Tibial nerve (tissue), 4 donors: Measurements from ENCODE around the gene VEGFB. TPM values are rescaled to one million over a fixed set of nuclear protein-coding genes. Genes with fewer than 3 reads are reported as not detected.

ENCODE experiments used
- DNase-seq, 2 donors: peaks; one replicate each; pipeline ENCODE4 v3.0.0-alpha.2; 2019; ENCODE audit warnings: low spot score in 2 of 2
- H3K27ac ChIP-seq, 4 donors: fragments of 200-600 bp; sonication (generic) in 3 of 4; one replicate each; pipeline ENCODE4 v1.5.1; 2017 to 2019; ENCODE audit warnings: mild to moderate bottlenecking in 1 of 4
- H3K27me3 ChIP-seq, 2 donors: fragments of 200-600 bp; sonication (generic) in 1 of 2; one replicate each; pipeline versions ENCODE4 v1.5.1 to v1.6.0; 2017 to 2019
- H3K36me3 ChIP-seq, 3 donors: fragments of 200-600 bp; sonication (generic); one replicate each; pipeline ENCODE4 v1.5.1; 2018 to 2019
- H3K4me1 ChIP-seq, 4 donors: fragments of 200-600 bp; sonication (generic) in 3 of 4; one replicate each; pipeline ENCODE4 v1.5.1; 2017 to 2019
- H3K4me3 ChIP-seq, 4 donors: fragments of 200-600 bp; sonication (generic) in 3 of 4; one replicate each; pipeline ENCODE4 v1.5.1; 2017 to 2019; ENCODE audit warnings: mild to moderate bottlenecking in 1 of 4, moderate library complexity in 1 of 4
- H3K9me3 ChIP-seq, 4 donors: fragments of 200-600 bp; sonication (generic) in 3 of 4; one replicate each; pipeline ENCODE4 v1.5.1; 2017 to 2019
- EP300 ChIP-seq, 2 donors: sonication (generic); formaldehyde crosslinking; IDR thresholded peaks; one replicate each; pipeline ENCODE4 v1.6.1; 2017; ENCODE audit warnings: antibody characterized with exemption in 2 of 2, mild to moderate bottlenecking in 1 of 2
- POLR2A ChIP-seq, 2 donors: fragments of 450-650 bp; IDR thresholded peaks; one replicate each; pipeline ENCODE4 v1.6.1; 2017; ENCODE audit warnings: antibody characterized with exemption in 2 of 2, mild to moderate bottlenecking in 2 of 2, moderate library complexity in 2 of 2
- WGBS, 2 donors: methylation state at CpG; one replicate each; pipeline ENCODE4 v1.1.5; 2018; 5-methylcytosine and 5-hydroxymethylcytosine counted together
- total RNA-seq, 4 donors: library from RNA; depleted of rRNA; stranded (reverse); fragments of >200 nt; gene quantifications; one replicate each; pipeline ENCODE4 v1.1.0, GENCODE V29; 2016
- TF ChIP-seq, protein P1 (sequence below), 5 experiments: fragments of 200-600 bp in 3 of 5; fragments of 450-650 bp in 2 of 5; sonication (generic) in 3 of 5; IDR thresholded peaks; one replicate each; pipeline ENCODE4 v1.5.1; 2016 to 2019; ENCODE audit warnings: antibody characterized with exemption in 5 of 5, mild to moderate bottlenecking in 3 of 5, moderate library complexity in 2 of 5

The VEGFB gene
- total RNA-seq, 4 donors from 2014 or later, result 84.3 to 129 (median 109) TPM

GRCh38 chr11:64262271-64263002 lies 28.1 kb downstream of the VEGFB start:
- TF ChIP-seq EP300 (IDR thresholded peaks at IDR 0.05) (no peak), POLR2A (IDR thresholded peaks at IDR 0.05) (no peak)
- TF ChIP-seq, protein P1, sequence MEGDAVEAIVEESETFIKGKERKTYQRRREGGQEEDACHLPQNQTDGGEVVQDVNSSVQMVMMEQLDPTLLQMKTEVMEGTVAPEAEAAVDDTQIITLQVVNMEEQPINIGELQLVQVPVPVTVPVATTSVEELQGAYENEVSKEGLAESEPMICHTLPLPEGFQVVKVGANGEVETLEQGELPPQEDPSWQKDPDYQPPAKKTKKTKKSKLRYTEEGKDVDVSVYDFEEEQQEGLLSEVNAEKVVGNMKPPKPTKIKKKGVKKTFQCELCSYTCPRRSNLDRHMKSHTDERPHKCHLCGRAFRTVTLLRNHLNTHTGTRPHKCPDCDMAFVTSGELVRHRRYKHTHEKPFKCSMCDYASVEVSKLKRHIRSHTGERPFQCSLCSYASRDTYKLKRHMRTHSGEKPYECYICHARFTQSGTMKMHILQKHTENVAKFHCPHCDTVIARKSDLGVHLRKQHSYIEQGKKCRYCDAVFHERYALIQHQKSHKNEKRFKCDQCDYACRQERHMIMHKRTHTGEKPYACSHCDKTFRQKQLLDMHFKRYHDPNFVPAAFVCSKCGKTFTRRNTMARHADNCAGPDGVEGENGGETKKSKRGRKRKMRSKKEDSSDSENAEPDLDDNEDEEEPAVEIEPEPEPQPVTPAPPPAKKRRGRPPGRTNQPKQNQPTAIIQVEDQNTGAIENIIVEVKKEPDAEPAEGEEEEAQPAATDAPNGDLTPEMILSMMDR (IDR thresholded peaks at IDR 0.05), result no peak
- no peak for DNase-seq
- no peaks in the 10 kb centered on the region for H3K9me3 ChIP-seq
- peaks cover 0 to 97% (median 6%) of the 10 kb centered on the region in 3 donors for H3K36me3 ChIP-seq
- H3K27ac ChIP-seq, result no peak overlapping the region
- no peaks in the 10 kb centered on the region for H3K27me3 ChIP-seq
- 91 to 92% methylated on average over 34 to 36 of the region's 42 CpGs for WGBS, 2 donors
- peaks cover 0 to 8% (median 5%) of the 10 kb centered on the region in 4 donors for H3K4me1 ChIP-seq
- H3K4me3 ChIP-seq, result no peak overlapping the region

- WGBS, 2 donors, result 69 to 72% methylated on average over 16 to 28 of the region's 29 CpGs
- no peaks in the 10 kb centered on the region for H3K9me3 ChIP-seq
- no peak overlapping the region for H3K4me3 ChIP-seq
- no peak overlapping the region for H3K27ac ChIP-seq
- no peaks in the 10 kb centered on the region for H3K27me3 ChIP-seq
- H3K4me1 ChIP-seq, result peaks cover 0 to 17% (median 13%) of the 10 kb centered on the region in 4 donors
- DNase-seq, result no peak
- TF ChIP-seq, protein P1 (IDR thresholded peaks at IDR 0.05), result no peak
- no peak for TF ChIP-seq POLR2A (IDR thresholded peaks at IDR 0.05)
- H3K36me3 ChIP-seq, result peaks cover 0 to 89% (median 6%) of the 10 kb centered on the region in 3 donors
These were observed 28.9 kb downstream of the VEGFB start for GRCh38 chr11:64263021-64263946.

DNA sequence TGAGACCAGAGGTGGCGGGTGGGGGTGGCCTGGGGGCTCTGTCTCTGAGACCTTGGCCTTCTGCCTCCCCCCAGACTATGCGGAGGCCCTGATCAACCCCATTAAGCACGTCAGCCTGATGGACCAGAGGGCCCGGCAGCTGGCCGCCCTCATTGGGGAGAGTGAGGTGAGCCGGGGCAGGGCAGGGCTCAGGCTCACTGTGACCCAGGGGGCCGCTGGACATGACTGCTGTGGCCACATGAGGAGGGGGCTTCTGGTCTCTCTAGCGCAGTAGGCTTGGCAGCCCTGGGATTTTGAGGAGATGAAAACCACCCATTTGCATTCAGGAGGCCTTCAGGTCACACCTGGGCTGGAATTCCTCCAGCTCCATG lies 29.5 kb downstream of the VEGFB start:
- TF ChIP-seq POLR2A (IDR thresholded peaks at IDR 0.05) (no peak), EP300 (IDR thresholded peaks at IDR 0.05) (no peak)
- TF ChIP-seq, protein P1 (IDR thresholded peaks at IDR 0.05), result no peak
- Histone ChIP-seq H3K4me1 (peaks cover 0 to 23% (median 20%) of the 10 kb centered on the region in 4 donors), H3K36me3 (peaks cover 0 to 82% (median 3%) of the 10 kb centered on the region in 3 donors), H3K27me3 (no peaks in the 10 kb centered on the region), H3K27ac (no peak overlapping the region), H3K9me3 (no peaks in the 10 kb centered on the region), H3K4me3 (no peak overlapping the region)
- 79 to 87% methylated on average over 8 of the region's 8 CpGs for WGBS, 2 donors
- no peak for DNase-seq

- no peaks in the 10 kb centered on the region for H3K27me3 ChIP-seq
- peaks cover 0 to 27% (median 21%) of the 10 kb centered on the region in 4 donors for H3K4me1 ChIP-seq
- H3K4me3 ChIP-seq, result no peak overlapping the region
- WGBS, 2 donors, result 83 to 89% methylated on average over 10 of the region's 10 CpGs
- TF ChIP-seq EP300 (IDR thresholded peaks at IDR 0.05) (no peak), POLR2A (IDR thresholded peaks at IDR 0.05) (no peak)
- TF ChIP-seq, protein P1 (IDR thresholded peaks at IDR 0.05), result no peak
- no peaks in the 10 kb centered on the region for H3K9me3 ChIP-seq
- no peak overlapping the region for H3K27ac ChIP-seq
- DNase-seq, result no peak
- peaks cover 0 to 78% (median 0%) of the 10 kb centered on the region in 3 donors for H3K36me3 ChIP-seq
These were observed 30.0 kb downstream of the VEGFB start for GRCh38 chr11:64264371-64264852.
